A673 (cell line): ENCODE results near the gene NLRX1. TPM values are rescaled to one million over a fixed set of nuclear protein-coding genes. Genes with fewer than 3 reads are reported as not detected.

Experiments used
- BruUV-seq: library from RNA; stranded (reverse); fragments of 400-500 nt; replicated peaks from 2 replicates; lab custom pipeline; 2021; lab: Mats Ljungman, UMichigan
- CTCF ChIA-PET: fragments of 300-600 bp; sonication (Branson Sonifier 250); formaldehyde crosslinking; loops from one replicate; lab custom pipeline; 2022; ENCODE audit warnings: antibody characterized with exemption; lab: Charles Lee
- POLR2A ChIA-PET: fragments of 300-600 bp; sonication (Branson Sonifier 250); formaldehyde crosslinking; loops from one replicate; lab custom pipeline; 2022; ENCODE audit warnings: antibody characterized with exemption; ENCODE audit not compliant: low non-redundant PET; lab: Charles Lee
- DNase-seq: peaks from one replicate; pipeline ENCODE4 v3.0.0-alpha.2; 2015; ENCODE audit warnings: low spot score
- H3K27ac ChIP-seq: fragments of 200-600 bp; sonication (generic); 2 replicates; pipeline ENCODE4 v1.5.1; 2016; ENCODE audit warnings: mixed run types, low read depth, mild to moderate bottlenecking, mixed read lengths, antibody characterized with exemption, low read length; ENCODE audit not compliant: poor library complexity, severe bottlenecking
- H3K27me3 ChIP-seq: fragments of 200-600 bp; sonication (generic); replicated peaks from 2 replicates; pipeline ENCODE4 v1.6.1; 2017; ENCODE audit warnings: mixed run types, low read depth, mild to moderate bottlenecking, mixed read lengths, antibody characterized with exemption, low read length; ENCODE audit not compliant: insufficient read depth, poor library complexity
- H3K36me3 ChIP-seq: fragments of 200-600 bp; sonication (generic); 2 replicates; pipeline ENCODE4 v1.6.1; 2016; ENCODE audit warnings: mixed run types, mild to moderate bottlenecking, mixed read lengths, antibody characterized with exemption, low read length; ENCODE audit not compliant: insufficient read depth, poor library complexity, severe bottlenecking
- H3K4me1 ChIP-seq: fragments of 200-600 bp; sonication (generic); 2 replicates; pipeline ENCODE4 v1.6.1; 2017; ENCODE audit warnings: mixed run types, mild to moderate bottlenecking, mixed read lengths, antibody characterized with exemption, low read length; ENCODE audit not compliant: insufficient read depth, poor library complexity, severe bottlenecking
- H3K4me3 ChIP-seq: fragments of 200-600 bp; sonication (generic); 2 replicates; pipeline ENCODE4 v1.5.1; 2016; ENCODE audit warnings: low read depth, mixed run types, mild to moderate bottlenecking, mixed read lengths, low read length; ENCODE audit not compliant: poor library complexity, severe bottlenecking
- H3K9me3 ChIP-seq: fragments of 200-600 bp; sonication (generic); 2 replicates; pipeline ENCODE4 v1.6.1; 2016; ENCODE audit warnings: mixed run types, low read depth, mild to moderate bottlenecking, mixed read lengths, antibody characterized with exemption, low read length; ENCODE audit not compliant: poor library complexity, severe bottlenecking
- EZH2 ChIP-seq: fragments of 200-600 bp; sonication (generic); IDR thresholded peaks from 2 replicates; pipeline ENCODE4 v1.6.1; 2017; ENCODE audit warnings: borderline replicate concordance, low read depth, mild to moderate bottlenecking, mixed read lengths, antibody characterized with exemption, low read length; ENCODE audit not compliant: poor library complexity, severe bottlenecking
- intact Hi-C: fragments of 100-400 bp; cut with micrococcal nuclease; formaldehyde crosslinking; loops from one replicate; pipeline ENCODE4 v1.10.0; 2022; ENCODE audit not compliant: unreplicated experiment
- total RNA-seq: library from RNA; stranded (reverse); gene quantifications from 2 replicates; pipeline ENCODE4 v1.2.3, GENCODE V29; 2021
- TF ChIP-seq, protein P1 (sequence below): fragments of 300-800, 200-600 bp; sonication (generic); conservative IDR thresholded peaks from 2 replicates; pipeline ENCODE4 v1.5.1; 2017; ENCODE audit warnings: low read depth, mild to moderate bottlenecking, antibody characterized with exemption, low read length, moderate library complexity, mixed read lengths

Gene NLRX1
- total RNA-seq, 1 experiment from 2014 or later, result 1.4 TPM

- H3K4me1 ChIP-seq, result peaks cover 10% of the 10 kb centered on the region
- H3K9me3 ChIP-seq, result no peaks in the 10 kb centered on the region
- H3K27me3 ChIP-seq, result peaks cover 5% of the 10 kb centered on the region
- H3K36me3 ChIP-seq, result no peaks in the 10 kb centered on the region
- no peak for TF ChIP-seq EZH2
- TF ChIP-seq, protein P1, sequence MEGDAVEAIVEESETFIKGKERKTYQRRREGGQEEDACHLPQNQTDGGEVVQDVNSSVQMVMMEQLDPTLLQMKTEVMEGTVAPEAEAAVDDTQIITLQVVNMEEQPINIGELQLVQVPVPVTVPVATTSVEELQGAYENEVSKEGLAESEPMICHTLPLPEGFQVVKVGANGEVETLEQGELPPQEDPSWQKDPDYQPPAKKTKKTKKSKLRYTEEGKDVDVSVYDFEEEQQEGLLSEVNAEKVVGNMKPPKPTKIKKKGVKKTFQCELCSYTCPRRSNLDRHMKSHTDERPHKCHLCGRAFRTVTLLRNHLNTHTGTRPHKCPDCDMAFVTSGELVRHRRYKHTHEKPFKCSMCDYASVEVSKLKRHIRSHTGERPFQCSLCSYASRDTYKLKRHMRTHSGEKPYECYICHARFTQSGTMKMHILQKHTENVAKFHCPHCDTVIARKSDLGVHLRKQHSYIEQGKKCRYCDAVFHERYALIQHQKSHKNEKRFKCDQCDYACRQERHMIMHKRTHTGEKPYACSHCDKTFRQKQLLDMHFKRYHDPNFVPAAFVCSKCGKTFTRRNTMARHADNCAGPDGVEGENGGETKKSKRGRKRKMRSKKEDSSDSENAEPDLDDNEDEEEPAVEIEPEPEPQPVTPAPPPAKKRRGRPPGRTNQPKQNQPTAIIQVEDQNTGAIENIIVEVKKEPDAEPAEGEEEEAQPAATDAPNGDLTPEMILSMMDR, result no peak
- DNase-seq, result peak; percentile 36
- H3K4me3 ChIP-seq, result no peak overlapping the region
- POLR2A ChIA-PET, result no interaction called here
- intact Hi-C loops, result loop anchor here (2.0 kb wide), 1 partner anchor 51 kb away; no protein-coding TSS in a partner anchor
- no TSS peak for BruUV-seq
- H3K27ac ChIP-seq, result no peak overlapping the region
- CTCF ChIA-PET, result no interaction called here
Measured at GRCh38 chr11:119145551-119145950, 23.0 kb upstream of the NLRX1 start.

DNA sequence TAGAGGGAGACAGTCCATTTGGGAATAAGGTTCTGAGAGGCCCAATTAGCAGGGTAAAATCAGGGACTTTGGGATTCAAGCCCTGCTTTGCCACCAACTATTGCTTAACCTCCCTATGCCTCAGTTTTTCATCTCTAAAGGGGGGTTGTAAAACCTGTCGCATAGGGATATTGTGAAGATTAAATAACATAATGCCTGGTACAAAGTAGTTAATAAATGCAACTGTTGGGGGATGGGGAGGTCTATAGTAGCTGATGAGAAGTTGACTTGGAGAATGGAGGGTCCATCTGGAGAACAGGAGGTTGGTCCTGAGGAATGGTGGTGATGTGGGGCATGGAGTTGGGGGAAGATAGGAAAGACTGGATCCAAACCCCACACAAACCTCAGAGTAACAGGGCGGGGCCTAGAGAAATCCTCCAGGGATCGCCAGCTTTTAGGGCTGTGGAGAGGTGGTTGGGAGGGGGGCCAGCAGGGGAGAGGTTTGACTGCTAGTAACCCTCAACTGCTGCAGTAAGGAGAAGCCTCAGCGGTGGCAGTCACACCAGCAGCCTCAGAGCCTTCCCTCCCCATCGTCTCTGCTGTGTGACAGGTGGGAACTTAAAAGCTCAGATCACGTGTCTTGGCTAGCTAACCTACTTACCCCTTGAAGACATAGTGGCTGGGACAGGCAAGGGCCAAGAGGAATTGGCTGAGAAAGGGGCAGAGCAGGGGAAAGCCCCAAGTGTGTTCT lies 20.8 kb upstream of the NLRX1 start:
- no peak overlapping the region for H3K4me3 ChIP-seq
- intact Hi-C loops, result no loop called here
- peaks cover 5% of the 10 kb centered on the region for H3K27me3 ChIP-seq
- peaks cover 10% of the 10 kb centered on the region for H3K4me1 ChIP-seq
- peak; percentile 33 for DNase-seq
- POLR2A ChIA-PET, result interaction anchor here (0.5 to 0.6 kb wide), 3 partner anchors 8 to 155 kb away, joined by 3 read pairs; no protein-coding TSS in a partner anchor
- TF ChIP-seq EZH2, result no peak
- TF ChIP-seq, protein P1, result no peak
- CTCF ChIA-PET, result interaction anchor here (0.8 kb wide), 1 partner anchor 53 kb away, joined by 3 read pairs; a partner anchor contains a TSS
- no TSS peak for BruUV-seq
- no peaks in the 10 kb centered on the region for H3K9me3 ChIP-seq
- H3K36me3 ChIP-seq, result no peaks in the 10 kb centered on the region
- no peak overlapping the region for H3K27ac ChIP-seq

DNA sequence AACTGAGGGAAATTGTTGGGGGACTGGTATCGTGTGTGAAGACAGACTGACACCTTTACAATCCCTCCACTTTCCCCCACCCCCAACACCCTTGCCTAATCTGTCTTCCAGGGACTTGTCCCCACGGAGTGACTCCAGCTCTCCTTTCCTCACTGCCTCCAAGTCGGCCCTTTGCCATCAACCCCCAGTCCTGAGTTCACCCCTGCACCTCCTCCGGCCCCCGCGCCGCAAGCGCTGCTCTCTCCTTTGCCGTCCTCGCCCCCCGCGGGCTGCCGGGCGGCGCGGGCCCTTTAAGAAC lies 19.9 kb upstream of the NLRX1 start:
- POLR2A ChIA-PET, result interaction anchor here (0.5 to 1.0 kb wide), 2 partner anchors 27 to 55 kb away, joined by 3 to 5 read pairs; partner anchors contain the start of gene HINFP
- CTCF ChIA-PET, result interaction anchor here (0.6 kb wide), 1 partner anchor 216 kb away, joined by 3 read pairs; no protein-coding TSS in a partner anchor

More for the DNA sequence above, 19.9 kb upstream of the NLRX1 start:
- Histone ChIP-seq H3K36me3 (no peaks in the 10 kb centered on the region), H3K4me3 (peak overlapping the region; percentile 58), H3K4me1 (peaks cover 10% of the 10 kb centered on the region), H3K9me3 (no peaks in the 10 kb centered on the region), H3K27ac (no peak overlapping the region), H3K27me3 (peaks cover 5% of the 10 kb centered on the region)
- no TSS peak for BruUV-seq
- intact Hi-C loops, result no loop called here
- DNase-seq, result no peak
- no peak for TF ChIP-seq EZH2
- TF ChIP-seq, protein P1, result no peak
